Common myeloid progenitor, CD34-positive (primary cell): ENCODE measurements around the gene CAVIN2. TPM values are rescaled to one million over a fixed set of nuclear protein-coding genes. Genes with fewer than 3 reads are reported as not detected.

Experiments used
- CTCF ChIA-PET: fragments of 350-600 bp; sonication (Branson Sonifier 250); formaldehyde crosslinking; loops from one replicate; lab custom pipeline; 2021; ENCODE audit warnings: antibody characterized with exemption; lab: Charles Lee
- POLR2A ChIA-PET: fragments of 350-600 bp; sonication (Branson Sonifier 250); formaldehyde crosslinking; loops from one replicate; lab custom pipeline; 2021; ENCODE audit warnings: antibody characterized with exemption; lab: Charles Lee
- DNase-seq, 3 donors: peaks; one replicate each; pipeline versions ENCODE4 v3.0.0 to v3.0.0-alpha.2; 2013
- H3K27ac ChIP-seq, 2 experiments: 1 replicate in 1 of 2; 2 replicates in 1 of 2; pipeline ENCODE4 v1.7.0; 2013; ENCODE audit warnings: inconsistent platforms in 2 of 2, low read length in 2 of 2, mild to moderate bottlenecking in 2 of 2, low read depth in 1 of 2, moderate library complexity in 1 of 2; ENCODE audit not compliant: severe bottlenecking in 2 of 2, insufficient read depth in 1 of 2, poor library complexity in 1 of 2
- H3K27me3 ChIP-seq, 5 experiments: replicated peaks in 2 of 5; 1 replicate in 3 of 5; 2 replicates in 2 of 5; pipeline versions ENCODE4 v1.6.1 to v1.7.0; 2013; ENCODE audit warnings: low read length in 4 of 5, mild to moderate bottlenecking in 2 of 5, moderate library complexity in 2 of 5, inconsistent platforms in 1 of 5; ENCODE audit not compliant: insufficient read depth in 5 of 5, control insufficient read depth in 4 of 5
- H3K36me3 ChIP-seq, 4 experiments: 1 replicate in 2 of 4; 2 replicates in 2 of 4; pipeline versions ENCODE4 v1.6.1 to v1.7.0; 2013; ENCODE audit warnings: low read length in 3 of 4, control low read depth in 1 of 4, mild to moderate bottlenecking in 1 of 4; ENCODE audit not compliant: control insufficient read depth in 4 of 4, insufficient read depth in 4 of 4
- H3K4me1 ChIP-seq, 4 experiments: 1 replicate in 3 of 4; 2 replicates in 1 of 4; pipeline versions ENCODE4 v1.6.1 to v1.7.1; 2013; ENCODE audit warnings: low read length in 3 of 4, mild to moderate bottlenecking in 3 of 4, control low read depth in 1 of 4, inconsistent platforms in 1 of 4, moderate library complexity in 1 of 4; ENCODE audit not compliant: control insufficient read depth in 4 of 4, insufficient read depth in 4 of 4; ENCODE audit errors: control extremely low read depth in 1 of 4
- H3K4me3 ChIP-seq, 7 experiments: 1 replicate in 4 of 7; 2 replicates in 3 of 7; pipeline versions ENCODE4 v1.5.1 to v1.7.0; 2013; ENCODE audit warnings: mild to moderate bottlenecking in 7 of 7, low read length in 6 of 7, moderate library complexity in 6 of 7, inconsistent platforms in 2 of 7, low read depth in 2 of 7, control low read depth in 1 of 7; ENCODE audit not compliant: insufficient read depth in 4 of 7, control insufficient read depth in 1 of 7; ENCODE audit errors: extremely low read depth in 1 of 7
- H3K9me3 ChIP-seq, 5 experiments: 1 replicate in 4 of 5; 2 replicates in 1 of 5; pipeline versions ENCODE4 v1.6.1 to v1.7.1; 2013; ENCODE audit warnings: low read length in 4 of 5, mild to moderate bottlenecking in 2 of 5, inconsistent platforms in 1 of 5, low read depth in 1 of 5, moderate library complexity in 1 of 5; ENCODE audit not compliant: control insufficient read depth in 4 of 5, insufficient read depth in 2 of 5; ENCODE audit errors: control extremely low read depth in 1 of 5
- WGBS: methylation state at CpG from one replicate; pipeline ENCODE4 v1.1.5; 2013; ENCODE audit not compliant: insufficient coverage; 5-methylcytosine and 5-hydroxymethylcytosine counted together
- polyA plus RNA-seq: library from polyadenylated mRNA; unstranded; fragments of 120-200 nt; gene quantifications from one replicate; pipeline ENCODE4 v1.2.1, GENCODE V29; 2013

The CAVIN2 gene
- polyA plus RNA-seq: 41.2 TPM

- POLR2A ChIA-PET: interaction anchor here (1.2 kb wide), 1 partner anchor 10 kb away, joined by 3 read pairs; no protein-coding TSS in a partner anchor
- Histone ChIP-seq H3K9me3 (no peaks in the 10 kb centered on the region), H3K4me3 (peak within 1 kb of the TSS; percentile 71 to 94 (median 84)), H3K27ac (peak within 1 kb of the TSS; percentile 59 to 82), H3K4me1 (peaks cover 15 to 69% (median 41%) of the 10 kb centered on the region in 4 experiments), H3K27me3 (no peaks in the 10 kb centered on the region), H3K36me3 (no peaks in the 10 kb centered on the region)
- peak; percentile 78 to 95 (median 93) for DNase-seq
- CTCF ChIA-PET: interaction anchor here (0.7 to 1.9 kb wide), 18 partner anchors 10 to 316 kb away, joined by 3 to 14 read pairs (median 3); no protein-coding TSS in a partner anchor
- WGBS: 0% methylated on average over 27 of the region's 31 CpGs
Observed at GRCh38 chr2:191846515-191847476, at the start of gene CAVIN2. Gene CAVIN2 (minus strand): TSS chr2:191847088. CDS start chr2:191846925, 163 bp downstream.

GRCh38 chr2:191895743-191896142, 48.9 kb upstream of the CAVIN2 start:
- Histone ChIP-seq H3K27me3 (no peaks in the 10 kb centered on the region), H3K27ac (no peak overlapping the region), H3K36me3 (no peaks in the 10 kb centered on the region), H3K9me3 (peaks cover 0 to 5% (median under 1%) of the 10 kb centered on the region in 5 experiments), H3K4me3 (no peak overlapping the region), H3K4me1 (no peaks in the 10 kb centered on the region)
- CTCF ChIA-PET: no interaction called here
- POLR2A ChIA-PET: no interaction called here
- DNase-seq: no peak
- 75% methylated on average over 2 of the region's 2 CpGs for WGBS

GRCh38 chr2:191895195-191895594, 48.3 kb upstream of the CAVIN2 start:
- ChIA-PET POLR2A (no interaction called here), CTCF (no interaction called here)
- Histone ChIP-seq H3K36me3 (no peaks in the 10 kb centered on the region), H3K27me3 (no peaks in the 10 kb centered on the region), H3K4me1 (no peaks in the 10 kb centered on the region), H3K9me3 (peaks cover 0 to 5% (median 0%) of the 10 kb centered on the region in 5 experiments), H3K27ac (no peak overlapping the region), H3K4me3 (no peak overlapping the region)
- 100% methylated on average over 4 of the region's 4 CpGs for WGBS
- DNase-seq: no peak

GRCh38 chr2:191894681-191895147, 47.8 kb upstream of the CAVIN2 start:
- DNase-seq: no peak
- Histone ChIP-seq H3K4me1 (no peaks in the 10 kb centered on the region), H3K27ac (no peak overlapping the region), H3K9me3 (peaks cover 0 to 5% (median 0%) of the 10 kb centered on the region in 5 experiments), H3K36me3 (no peaks in the 10 kb centered on the region), H3K27me3 (no peaks in the 10 kb centered on the region), H3K4me3 (no peak overlapping the region)
- ChIA-PET CTCF (no interaction called here), POLR2A (no interaction called here)
- 100% methylated on average over 2 of the region's 3 CpGs for WGBS

DNA sequence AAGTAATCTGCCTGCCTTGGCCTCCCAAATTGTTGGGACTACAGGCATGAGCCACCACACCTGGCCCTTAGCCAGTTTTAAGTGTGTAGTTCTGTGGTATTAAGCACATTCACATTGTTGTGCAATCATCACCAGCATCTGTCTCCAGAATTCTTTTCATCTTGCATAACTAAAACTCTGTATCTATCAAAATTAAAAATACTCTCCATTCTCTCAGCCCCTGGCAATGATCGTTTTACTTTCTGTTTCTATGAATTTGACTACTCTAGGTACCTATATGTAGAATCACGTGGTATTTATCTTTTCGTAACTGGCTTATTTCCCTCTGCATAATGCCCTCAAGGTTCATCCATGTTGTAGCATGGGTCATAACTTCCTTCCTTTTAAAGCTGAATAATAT, 45.5 kb upstream of the CAVIN2 start:
- ChIA-PET POLR2A (no interaction called here), CTCF (interaction anchor here (0.6 kb wide), 1 partner anchor 45 kb away, joined by 3 read pairs; the partner anchor contains the start of gene CAVIN2)
- DNase-seq: peak in 2 of 3 donors; percentile 50 to 54
- Histone ChIP-seq H3K4me3 (no peak overlapping the region), H3K4me1 (no peaks in the 10 kb centered on the region), H3K36me3 (no peaks in the 10 kb centered on the region), H3K9me3 (peaks cover 0 to 5% (median 0%) of the 10 kb centered on the region in 5 experiments), H3K27me3 (no peaks in the 10 kb centered on the region), H3K27ac (no peak overlapping the region)
- 100% methylated on average over 3 of the region's 3 CpGs for WGBS

DNA sequence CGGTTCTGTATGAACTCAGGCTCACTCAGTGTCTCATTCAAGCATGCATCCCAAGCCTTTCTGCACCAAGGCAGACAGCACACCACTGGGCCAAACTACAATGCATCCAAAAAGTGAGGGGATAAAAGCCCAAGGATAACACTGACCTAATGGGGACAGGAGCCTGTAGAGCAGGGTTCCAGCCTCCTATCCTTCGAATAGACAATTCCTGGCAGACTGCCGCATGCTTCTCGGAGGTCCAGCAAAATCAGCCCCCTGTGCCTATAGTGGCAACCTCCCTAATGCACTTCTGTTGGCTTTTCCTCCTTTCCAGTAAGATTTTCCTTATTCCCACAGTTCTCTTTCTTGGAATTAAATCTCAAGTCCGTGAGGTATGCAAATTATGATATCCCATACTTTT, 44.8 kb upstream of the CAVIN2 start:
- Histone ChIP-seq H3K36me3 (no peaks in the 10 kb centered on the region), H3K27me3 (no peaks in the 10 kb centered on the region), H3K27ac (no peak overlapping the region), H3K4me1 (no peaks in the 10 kb centered on the region), H3K4me3 (no peak overlapping the region), H3K9me3 (peaks cover 0 to 5% (median 0%) of the 10 kb centered on the region in 5 experiments)
- ChIA-PET CTCF (interaction anchor here (0.6 kb wide), 1 partner anchor 44 kb away, joined by 3 read pairs; the partner anchor contains the start of gene CAVIN2), POLR2A (no interaction called here)
- no peak for DNase-seq
- 96% methylated on average over 4 of the region's 5 CpGs for WGBS

DNA sequence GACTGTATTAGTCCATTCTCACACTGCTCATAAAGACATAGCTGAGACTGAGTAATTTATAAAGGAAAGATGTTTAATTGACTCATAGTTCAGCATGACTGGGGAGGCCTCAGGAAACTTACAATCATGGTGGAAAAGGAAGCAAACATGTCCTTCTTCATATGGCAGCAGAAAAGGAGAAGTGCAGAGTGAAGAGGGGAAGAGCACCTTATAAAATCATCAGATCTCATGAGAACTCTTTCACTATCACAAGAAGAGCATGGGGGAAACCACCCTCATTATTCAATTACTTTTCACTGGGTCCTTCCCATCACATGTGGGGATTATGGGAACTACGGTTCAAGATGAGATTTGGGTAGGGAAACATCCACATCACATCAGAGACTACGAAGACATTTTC, 43.0 kb upstream of the CAVIN2 start:
- Histone ChIP-seq H3K4me3 (no peak overlapping the region), H3K27ac (no peak overlapping the region), H3K4me1 (no peaks in the 10 kb centered on the region), H3K27me3 (no peaks in the 10 kb centered on the region), H3K9me3 (peaks cover 0 to 5% (median 0%) of the 10 kb centered on the region in 5 experiments), H3K36me3 (no peaks in the 10 kb centered on the region)
- no CpG with 5 or more reads among the region's 2 CpGs for WGBS
- CTCF ChIA-PET: no interaction called here
- peak in 2 of 3 donors; percentile 51 to 66 for DNase-seq
- POLR2A ChIA-PET: no interaction called here
